HG03439 (cell line): ENCODE data around the gene TCERG1L.
"Not testable (repeated sequence)": the region's sequence is repeated elsewhere in the genome, so short reads cannot be mapped to it uniquely, and the experiment has no call there.

Experiments
- ATAC-seq: cut with Tn5 transposase; IDR thresholded peaks from one replicate; pipeline ENCODE4 v1.9.1; 2021; ENCODE audit warnings: mild to moderate bottlenecking, moderate library complexity; ENCODE audit not compliant: unreplicated experiment

TCERG1L gene

DNA sequence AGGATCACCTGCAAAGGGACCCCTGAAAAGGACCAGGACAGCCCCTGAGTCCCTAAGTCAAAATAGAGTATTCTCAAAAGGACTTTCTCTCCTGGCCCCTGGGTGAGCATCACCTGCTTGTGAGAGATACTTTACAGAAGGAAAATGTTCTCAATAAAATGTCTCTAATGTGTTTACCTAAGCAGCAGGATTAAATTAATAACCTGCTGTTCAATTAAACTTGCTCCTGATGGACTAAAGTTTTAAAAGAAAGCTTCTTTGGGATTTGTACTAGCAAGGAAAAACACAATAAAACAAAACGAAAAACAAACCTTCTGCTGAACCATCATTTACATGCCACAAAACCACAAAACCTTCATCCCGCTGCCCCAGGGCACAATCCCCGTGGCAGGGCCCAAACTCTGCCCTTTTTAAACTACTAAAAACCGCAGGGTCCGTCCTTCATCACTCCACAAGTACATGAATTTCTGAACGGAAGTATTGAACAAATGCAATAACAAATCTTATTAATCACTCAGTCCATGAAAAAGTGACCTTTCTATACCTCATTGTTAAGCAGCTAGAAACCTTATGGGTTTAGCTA is 197.7 kb downstream of the TCERG1L start:
- ATAC-seq: no peak

DNA sequence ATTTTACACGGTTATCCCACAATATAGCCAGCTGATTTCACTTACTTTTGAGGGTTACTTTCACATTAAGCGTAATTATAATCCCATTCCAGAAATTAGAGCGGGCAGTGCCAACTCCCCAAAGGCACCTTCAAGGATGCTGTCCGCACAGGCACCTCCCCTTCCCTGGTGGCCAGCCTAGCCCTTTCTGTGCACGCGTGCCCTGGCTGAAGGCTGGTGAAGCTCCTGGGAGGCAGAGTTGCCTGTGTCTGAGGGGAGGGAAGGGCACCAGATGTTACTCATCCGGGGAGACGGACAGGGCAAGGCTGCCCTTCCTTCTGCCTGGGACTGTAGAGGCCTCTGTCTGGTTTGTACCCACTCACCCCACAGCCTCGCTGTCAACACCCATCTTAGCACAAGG is 198.4 kb downstream of the TCERG1L start:
- ATAC-seq: no peak

DNA sequence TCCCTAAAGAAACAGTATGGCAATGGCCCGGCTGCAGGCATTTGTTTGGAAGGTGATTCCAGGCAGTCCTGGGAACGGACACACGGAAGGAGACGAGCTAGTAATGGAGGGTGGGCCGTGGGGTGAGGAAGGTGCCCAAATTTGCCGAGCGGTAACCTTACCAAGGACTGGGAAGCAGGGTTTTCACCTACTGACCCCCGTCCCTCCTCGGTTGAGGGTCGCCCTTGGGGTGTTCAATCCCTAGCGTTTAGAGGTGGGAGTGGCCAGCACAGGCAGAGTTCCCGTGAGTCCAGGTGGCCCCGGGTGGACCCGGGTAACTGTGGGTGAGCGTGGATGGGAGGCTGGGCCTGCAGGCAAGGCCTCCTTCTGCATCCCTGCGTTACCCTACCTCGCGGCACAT is 198.8 kb downstream of the TCERG1L start:
- no peak for ATAC-seq

DNA sequence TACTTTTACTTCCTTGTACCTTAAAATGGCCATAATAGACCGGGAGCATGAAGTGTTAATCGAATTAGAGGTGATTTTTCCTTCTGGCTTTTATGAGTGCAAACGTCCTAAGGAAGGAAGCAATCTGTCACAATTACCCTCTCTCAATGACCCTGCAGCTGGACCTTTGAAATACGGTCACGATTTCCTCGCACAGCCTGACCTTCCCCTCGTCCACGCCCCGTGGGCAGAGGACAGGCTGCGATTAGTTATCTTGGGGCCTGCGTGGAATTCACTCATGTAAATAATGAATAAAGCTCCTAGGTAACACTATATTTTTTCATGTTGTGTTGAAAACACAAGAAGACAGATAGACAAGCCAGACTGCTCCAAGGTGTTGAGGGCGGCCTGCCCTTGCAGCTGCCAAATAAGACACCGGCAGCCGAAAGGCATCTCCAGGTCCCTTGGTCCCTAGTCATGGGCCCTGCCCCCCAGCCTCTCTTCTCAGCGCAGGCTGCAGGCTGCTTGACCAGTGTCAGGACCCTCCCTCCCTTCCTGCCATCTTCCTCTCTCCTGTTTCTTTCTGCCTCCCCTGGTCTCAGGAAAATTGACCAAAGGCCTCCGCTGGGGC is 199.9 kb downstream of the TCERG1L start:
- ATAC-seq: no peak

DNA sequence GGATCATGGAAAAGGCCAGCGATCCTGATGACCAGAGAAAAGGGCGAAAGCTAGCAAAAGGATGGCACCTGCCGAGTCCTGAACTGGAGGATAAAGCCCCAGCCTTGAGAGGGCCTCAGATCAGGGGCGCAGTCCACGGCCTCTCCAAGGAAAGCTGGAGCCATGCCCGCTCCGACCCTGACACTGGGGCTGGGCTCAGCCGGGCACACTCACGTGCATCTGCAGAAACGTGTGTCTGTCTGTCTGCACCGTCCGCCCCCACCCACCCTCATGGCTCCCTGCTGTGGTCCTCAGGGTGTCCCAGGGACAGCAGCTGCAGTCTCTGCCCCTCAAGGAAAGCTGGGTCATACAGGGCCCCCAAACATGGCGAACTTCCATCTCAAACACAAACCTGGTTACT is 200.5 kb downstream of the TCERG1L start:
- ATAC-seq: no peak

DNA sequence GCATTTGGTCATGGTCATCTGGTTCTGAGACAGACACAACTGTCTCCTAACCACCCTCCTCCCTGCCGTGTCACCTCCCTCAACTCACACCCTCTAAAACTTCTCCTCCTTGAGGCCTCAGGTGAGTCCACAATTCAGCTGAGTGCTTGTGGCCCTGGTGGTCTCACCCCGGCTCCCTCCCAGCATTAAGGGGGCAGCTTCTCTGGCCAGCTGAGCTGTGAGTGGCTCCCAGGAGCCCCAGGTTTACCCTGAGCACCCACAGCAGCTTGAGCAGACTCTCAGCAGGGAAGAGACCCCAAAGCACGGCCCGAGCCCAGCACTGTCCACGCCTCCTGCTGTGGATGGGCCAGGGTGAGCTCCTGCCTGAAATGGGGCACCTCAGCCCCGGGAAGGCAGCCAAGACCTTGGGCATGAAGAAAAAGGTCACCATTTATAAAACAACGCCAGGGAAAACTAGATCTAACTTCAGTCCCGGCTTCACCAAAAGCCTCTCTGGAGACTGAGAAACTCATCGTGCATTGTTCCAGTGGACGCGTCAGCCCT is 201.2 kb downstream of the TCERG1L start:
- ATAC-seq: no peak

DNA sequence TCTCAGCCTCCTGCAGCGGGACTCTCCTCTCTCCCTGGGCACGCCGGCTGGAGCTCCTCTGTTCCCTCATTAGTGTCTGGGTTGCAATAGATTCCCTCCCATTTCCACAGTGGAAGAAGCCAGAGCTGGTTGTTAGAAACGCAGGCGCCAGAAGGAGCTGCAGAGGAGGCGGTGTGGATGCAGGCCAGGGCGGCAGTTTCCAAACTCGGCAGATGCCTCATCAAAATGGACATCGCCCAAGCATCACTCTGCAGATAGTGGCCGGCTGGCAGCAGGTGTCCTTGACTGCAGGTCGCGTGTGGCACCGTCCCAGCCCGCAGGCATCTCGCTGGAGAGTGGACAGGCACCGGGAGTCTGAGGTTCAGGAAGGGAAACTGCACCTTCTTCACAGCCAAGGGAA is 201.8 kb downstream of the TCERG1L start:
- ATAC-seq: no peak

DNA sequence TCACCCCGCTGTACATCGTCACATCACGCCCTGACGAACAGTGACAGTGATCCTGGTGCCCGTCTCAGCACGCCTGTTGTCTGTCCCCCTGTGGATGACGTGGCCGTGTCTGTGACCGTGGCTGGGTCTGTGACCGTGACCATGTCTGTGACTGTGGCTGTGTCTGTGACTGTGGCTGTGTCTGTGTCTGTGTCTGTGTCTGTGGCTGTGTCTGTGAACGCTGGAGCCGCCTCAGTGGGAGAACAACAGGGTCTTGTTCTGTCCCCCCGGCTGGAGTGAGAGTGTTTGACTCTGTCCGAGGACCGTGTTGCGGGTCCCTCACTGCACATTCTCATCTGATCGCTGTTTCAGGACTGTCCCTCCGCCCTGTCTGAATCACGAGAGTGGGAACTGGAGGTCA is 202.2 kb downstream of the TCERG1L start:
- no peak for ATAC-seq

DNA sequence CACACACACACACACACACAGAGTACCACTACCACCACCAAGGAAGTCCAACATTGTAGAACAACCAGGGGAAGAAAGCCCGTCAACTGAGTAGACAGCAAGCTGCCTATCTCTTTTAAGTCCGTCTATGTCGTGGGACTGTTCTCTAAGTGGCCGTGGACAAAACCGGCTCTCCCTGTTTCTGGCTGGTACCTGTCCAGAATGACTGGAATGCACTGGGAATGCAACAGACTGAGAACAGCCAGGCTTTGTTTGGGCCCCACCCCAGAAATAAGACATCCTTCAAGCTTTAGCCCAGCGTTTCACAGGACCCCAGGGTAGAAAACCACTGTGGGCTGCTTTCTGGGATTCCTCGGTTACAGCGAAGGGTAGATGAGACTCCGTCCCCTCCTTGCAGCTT is 203.6 kb downstream of the TCERG1L start:
- no peak for ATAC-seq

DNA sequence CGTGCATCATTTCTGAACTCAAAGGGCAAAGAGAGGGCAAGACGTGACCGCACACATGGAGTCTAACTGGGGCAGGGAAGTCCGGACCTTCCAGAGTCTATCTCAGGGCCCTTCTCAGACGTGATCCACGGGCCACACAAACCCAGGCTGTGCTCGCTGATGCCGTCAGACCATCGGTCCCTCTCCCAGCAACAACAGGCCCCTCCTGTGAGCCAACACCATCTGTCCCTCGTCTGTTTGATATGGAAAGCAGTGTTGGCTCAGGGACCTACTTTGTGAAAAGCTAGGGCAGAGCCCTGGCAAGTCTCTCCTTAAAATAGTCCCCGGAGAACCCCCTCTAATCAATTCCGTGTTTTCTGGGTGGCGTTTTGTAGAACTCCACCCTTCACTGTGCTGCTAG is 208.8 kb downstream of the TCERG1L start:
- ATAC-seq: no peak

DNA sequence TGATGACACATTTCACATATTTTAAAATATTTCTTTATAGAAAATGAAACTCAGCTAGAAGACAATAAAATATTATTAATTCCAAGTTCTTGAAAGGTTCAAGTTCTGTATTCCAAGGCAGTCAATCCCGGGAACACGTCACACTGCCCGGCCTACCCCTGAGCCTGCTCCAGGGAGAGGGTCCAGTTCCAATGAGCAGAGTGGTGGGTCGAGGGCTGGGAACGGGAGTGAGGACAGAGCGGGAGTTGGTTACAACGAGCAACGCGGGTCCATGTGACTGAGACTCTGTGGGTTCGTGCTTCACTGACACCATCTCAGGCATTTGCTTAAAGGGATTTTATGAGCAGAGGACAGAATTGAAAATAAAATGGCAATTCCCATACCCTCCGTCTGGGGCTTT is 209.4 kb downstream of the TCERG1L start:
- ATAC-seq: no peak

DNA sequence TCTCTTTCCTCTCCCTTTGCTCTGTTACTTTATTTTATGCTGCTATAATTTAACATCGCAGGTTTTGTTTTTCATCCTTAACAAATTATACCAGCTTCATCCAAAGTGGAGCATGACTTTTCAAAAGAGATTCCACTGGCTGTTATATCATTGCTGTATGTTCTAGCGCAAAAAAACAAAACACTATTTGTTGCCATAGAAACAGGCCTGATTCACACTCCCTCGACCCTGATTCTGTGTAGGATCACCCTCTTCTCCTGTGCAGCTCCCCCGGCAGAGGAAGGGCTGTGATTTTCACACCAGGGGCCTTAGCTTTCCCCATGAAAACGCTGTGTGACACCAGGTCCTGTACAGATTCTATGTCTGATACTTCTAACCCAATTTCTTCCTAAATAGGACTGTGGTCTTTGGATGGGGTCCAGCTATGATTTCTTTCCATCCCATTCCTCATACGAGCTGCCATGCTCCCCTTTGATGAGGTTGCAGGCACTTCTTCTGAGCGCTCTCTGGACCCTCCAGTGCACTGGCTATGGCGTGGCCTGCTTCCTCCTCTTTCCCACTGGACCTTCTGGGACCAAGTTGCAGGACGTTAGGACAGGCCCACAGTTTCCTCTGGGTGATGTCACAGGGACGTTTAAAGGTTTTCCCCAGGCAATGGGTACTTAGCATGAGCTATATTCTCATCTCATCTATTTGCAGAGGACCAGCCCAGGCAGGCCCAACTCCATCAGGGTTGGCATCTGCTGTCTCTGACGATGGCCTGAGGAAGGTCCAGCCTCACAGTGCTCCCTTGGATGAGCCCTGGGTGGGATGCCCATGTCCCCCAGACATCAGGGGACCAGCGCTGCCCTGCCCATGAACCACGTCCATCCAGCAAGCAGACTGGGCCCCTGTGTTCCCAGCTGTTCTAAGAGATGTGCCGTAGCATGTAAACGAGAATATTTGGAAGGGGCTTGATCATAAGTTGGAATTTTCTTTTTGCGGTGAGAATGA is 210.8 kb downstream of the TCERG1L start:
- ATAC-seq: not testable (repeated sequence)

DNA sequence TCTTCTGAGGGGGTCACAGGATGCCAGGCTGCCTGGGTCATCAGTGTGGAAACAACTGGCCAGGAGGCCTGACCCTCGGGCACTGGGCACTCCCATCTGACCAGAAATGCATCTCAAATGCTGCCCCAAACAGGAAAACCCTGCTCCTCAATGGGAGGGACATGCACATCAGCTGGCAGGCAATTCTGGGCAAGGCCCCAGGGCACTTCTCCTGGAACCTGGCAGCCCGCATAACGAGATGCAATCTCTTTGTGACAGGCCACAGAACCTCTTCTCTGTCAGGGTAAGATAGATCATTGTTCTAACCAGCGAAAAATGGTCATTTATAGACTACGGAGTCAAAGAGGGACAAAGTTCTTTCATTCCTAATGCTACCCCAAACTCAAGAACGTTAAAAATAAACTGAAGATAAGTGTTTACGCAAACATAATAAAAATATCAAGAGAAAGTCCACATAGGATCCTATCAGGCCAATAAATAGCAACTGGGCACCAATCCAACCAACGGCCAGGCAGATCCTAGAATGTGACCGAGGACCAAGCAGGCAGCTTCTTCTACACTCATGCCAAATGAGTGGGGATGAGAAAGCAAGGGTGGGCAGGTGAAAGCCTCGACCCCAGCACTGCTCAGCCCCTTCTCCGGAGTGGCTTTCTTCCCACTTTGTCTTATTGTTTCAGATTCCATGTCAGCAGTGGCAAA is 212.3 kb downstream of the TCERG1L start:
- ATAC-seq: no peak

DNA sequence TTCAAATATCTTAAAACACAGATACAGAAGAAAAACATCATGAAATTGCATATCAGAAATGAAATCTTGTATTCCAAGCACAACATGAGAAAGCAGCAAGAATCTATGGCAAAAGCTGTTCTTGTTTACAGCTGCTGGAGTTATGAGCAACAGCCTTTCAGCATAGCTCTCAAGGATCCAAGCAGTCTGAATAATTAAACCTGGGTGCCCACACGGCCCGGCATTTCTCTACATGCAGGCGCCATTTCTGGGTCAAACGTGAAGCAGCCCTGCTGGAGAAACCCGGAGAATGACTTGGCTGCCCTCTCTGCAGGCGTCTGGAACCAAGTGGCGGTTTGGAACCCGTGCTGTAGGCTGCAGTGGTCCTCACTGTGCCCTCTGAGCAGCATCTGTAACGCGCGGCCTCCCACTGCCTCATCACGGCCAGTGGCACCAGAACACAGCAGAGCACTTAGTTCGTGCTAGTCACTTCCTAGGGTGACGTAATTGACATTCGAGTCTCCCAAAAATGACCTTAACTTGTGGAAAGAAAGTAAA is 213.0 kb downstream of the TCERG1L start:
- ATAC-seq: no peak

DNA sequence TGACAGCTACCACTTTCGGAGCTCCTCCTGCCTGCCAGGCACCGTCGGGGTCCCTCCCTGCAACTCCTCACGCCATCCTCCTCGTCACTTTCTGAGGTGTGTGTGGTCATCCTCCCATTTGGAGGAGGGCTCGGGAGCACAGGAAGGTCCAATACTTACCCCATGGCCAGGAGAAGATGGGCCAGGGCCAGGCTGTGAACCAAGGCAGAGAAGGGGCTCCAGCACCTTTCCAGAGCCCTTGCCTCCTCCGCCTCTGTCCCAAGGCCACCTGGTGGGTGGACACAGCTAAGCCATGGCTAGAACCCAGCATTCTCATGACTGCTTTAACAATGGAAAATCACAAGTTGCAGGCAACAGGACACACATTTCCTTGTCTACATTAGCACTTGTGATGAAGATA is 215.5 kb downstream of the TCERG1L start:
- no peak for ATAC-seq

DNA sequence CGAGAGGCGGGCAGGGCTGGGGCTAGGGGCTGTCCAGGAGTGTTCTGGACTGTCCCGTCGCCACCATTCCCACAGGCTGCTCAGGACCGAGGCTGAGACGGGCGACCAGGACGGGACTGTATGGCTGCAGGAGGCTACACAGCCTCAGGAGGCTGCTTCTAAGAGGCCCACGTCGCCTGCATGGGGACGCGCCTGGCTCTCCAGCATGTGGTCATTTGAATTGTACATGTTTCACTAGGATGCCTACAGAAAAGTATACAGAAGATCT is 216.3 kb downstream of the TCERG1L start:
- no peak for ATAC-seq

DNA sequence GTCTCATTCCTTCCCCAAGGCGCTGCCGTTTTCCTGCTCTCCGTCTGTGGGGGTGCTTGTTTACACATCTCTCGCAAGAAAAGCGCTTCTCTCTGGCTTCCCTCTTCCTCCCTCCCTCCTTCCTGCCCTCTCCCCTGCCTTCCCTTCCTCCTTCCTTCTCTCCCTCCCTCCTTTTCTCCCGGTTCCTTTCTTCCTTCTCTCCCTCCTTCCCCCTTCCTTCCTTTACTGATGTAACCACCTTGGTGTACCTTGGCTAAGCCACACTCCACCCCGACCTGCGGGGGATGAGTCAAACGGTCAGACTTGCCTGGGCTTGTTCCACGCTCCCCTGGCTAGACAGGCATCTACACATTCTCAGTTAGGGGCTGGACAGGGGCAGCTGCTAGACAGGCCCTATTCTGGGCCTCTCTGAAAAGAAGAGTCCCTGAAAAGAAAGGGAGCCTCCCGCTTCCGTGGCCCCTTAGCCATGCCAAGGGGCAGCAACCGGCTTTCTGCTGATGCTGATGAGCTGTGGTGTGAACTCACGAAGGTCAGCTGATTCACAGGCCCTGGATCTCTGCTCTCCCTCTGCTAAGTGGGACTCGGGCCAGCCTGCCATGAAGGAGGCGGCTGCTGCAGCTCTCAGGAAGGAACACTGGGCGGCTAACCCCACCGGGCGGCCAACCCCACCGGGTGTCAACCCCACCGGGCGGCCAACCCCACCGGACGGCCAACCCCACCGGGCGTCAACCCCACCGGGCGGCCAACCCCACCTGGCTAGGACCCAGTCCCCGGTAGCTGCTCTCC is 216.8 kb downstream of the TCERG1L start:
- ATAC-seq: no peak

DNA sequence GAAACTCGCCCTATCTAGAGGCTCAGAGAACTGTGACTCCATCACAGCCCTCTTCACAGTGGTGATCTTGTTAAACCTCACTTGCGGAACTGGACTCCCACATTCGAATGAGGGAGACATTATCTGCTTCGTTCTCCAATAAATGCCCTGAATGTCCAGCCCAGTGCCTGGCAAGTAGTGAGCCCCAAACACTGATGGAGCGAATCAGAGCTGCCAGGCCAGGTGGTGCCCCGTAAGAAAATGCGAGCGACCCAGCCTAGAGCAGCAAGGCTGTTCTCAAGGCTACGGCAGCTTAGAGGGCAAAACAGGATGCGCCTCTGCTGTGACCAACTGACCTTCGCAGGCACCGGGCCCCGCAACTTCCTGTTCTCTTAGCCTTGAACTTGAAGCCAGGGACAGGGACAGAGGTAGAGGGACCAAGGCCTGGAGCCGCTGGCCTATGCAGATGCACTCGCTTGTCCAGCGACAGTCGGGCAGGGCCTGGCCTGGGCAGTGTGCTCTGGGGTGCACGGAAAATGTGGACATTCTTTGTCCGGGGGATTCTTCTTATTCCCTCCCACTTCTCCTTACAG is 217.6 kb downstream of the TCERG1L start:
- ATAC-seq: no peak

DNA sequence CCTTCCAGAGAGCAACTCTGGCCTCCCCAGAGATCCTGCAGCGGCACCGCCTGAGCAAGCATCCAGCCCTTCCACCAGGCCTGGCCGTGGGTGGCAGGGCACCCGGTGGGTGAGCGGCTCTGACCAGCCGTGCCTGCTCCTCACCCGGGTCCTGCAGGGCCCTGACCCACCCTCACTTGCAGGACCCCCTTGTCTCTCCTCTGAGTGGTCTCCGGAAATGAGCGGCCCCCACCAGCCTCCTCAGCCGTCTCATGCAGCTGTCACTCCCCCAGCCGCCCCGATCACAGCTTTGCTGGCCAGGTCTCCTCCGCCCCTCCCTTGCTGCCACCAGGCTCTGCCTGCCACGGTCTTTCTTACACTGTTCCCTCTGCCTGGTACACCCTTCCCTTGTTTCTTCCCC is 218.2 kb downstream of the TCERG1L start:
- no peak for ATAC-seq

DNA sequence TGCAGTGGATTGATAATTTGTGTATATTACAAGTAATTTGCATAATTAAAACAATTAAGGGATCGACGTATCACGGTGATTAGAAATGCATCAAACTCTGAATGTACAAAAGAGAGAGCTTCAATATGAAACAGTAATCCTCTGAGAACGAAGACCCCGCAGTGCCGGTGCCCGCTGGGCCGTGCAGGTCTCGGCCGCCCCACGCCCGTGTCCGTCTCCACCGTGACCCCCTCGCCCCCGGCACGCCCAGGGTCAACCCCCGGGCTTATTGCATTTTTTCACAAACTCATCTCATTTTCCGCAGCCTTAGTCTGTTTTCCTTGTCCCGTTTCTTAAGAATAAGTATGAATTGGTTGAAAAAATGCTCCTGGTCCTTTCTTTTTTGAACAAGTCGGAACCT is 218.6 kb downstream of the TCERG1L start:
- ATAC-seq: no peak
